GM12878 (cell line): ENCODE results near the gene CCDC43. TPM values are rescaled to one million over a fixed set of nuclear protein-coding genes. Genes with fewer than 3 reads are reported as not detected.
A peak's percentile ranks its signal among the peaks of the same experiment; 100 is the strongest.

Experiments used
- ATAC-seq: fragments of 200-7000 bp; cut with Tn5 transposase; 3 replicates; pipeline ENCODE4 v1.9.1; 2020; ENCODE audit warnings: mild to moderate bottlenecking, moderate library complexity
- BruUV-seq: library from RNA; stranded (reverse); fragments of 400-500 nt; replicated peaks from 2 replicates; lab custom pipeline; 2021; lab: Mats Ljungman, UMichigan
- CTCF ChIA-PET: fragments of 300-600 bp; sonication (Branson Sonifier 250); formaldehyde crosslinking; extraction: SDS; loops from one replicate; lab custom pipeline; 2021; ENCODE audit warnings: inconsistent platforms; lab: Yijun Ruan, JAX
- POLR2A ChIA-PET: fragments of 350-600 bp; formaldehyde crosslinking; extraction: SDS; loops from one replicate; lab custom pipeline; 2021; ENCODE audit warnings: inconsistent platforms; lab: Charles Lee
- RAD21 ChIA-PET: fragments of 300-600 bp; sonication (Branson Sonifier 250); formaldehyde crosslinking; loops from one replicate; lab custom pipeline; 2023; ENCODE audit warnings: antibody characterized with exemption; ENCODE audit not compliant: unreplicated experiment; lab: Charles Lee
- SMC1A ChIA-PET: fragments of 300-600 bp; sonication (Branson Sonifier 250); formaldehyde crosslinking; loops from one replicate; lab custom pipeline; 2023; ENCODE audit not compliant: unreplicated experiment, uncharacterized antibody; lab: Charles Lee
- DNase-seq: peaks from one replicate; pipeline ENCODE4 v3.0.0-alpha.2; 2011; ENCODE audit warnings: low read depth, low spot score
- FAIRE-seq: peaks from 3 replicates; lab custom pipeline; 2011; peaks lifted over from hg19 to GRCh38; lab: Jason Lieb, UNC
- H2AFZ ChIP-seq: 2 replicates; pipeline ENCODE4 v1.6.0; 2011; ENCODE audit warnings: low read depth, low read length, control low read depth; ENCODE audit not compliant: control insufficient read depth
- H3K27ac ChIP-seq: 2 replicates; pipeline ENCODE4 v1.5.1; 2011; ENCODE audit warnings: control low read depth; ENCODE audit not compliant: control insufficient read depth, insufficient read depth
- H3K27me3 ChIP-seq, 2 experiments: replicated peaks in 1 of 2; 2 replicates each; pipeline versions ENCODE4 v1.6.0 to v1.6.1; 2011; ENCODE audit warnings: low read length in 1 of 2; ENCODE audit not compliant: control insufficient read depth in 2 of 2, insufficient read depth in 2 of 2
- H3K36me3 ChIP-seq, 2 experiments: 2 replicates each; pipeline ENCODE4 v1.5.1; 2011; ENCODE audit warnings: low read length in 1 of 2; ENCODE audit not compliant: control insufficient read depth in 2 of 2, insufficient read depth in 2 of 2
- H3K4me1 ChIP-seq: 2 replicates; pipeline ENCODE4 v1.6.1; 2011; ENCODE audit warnings: mild to moderate bottlenecking, low read length, moderate library complexity, mixed read lengths; ENCODE audit not compliant: control insufficient read depth, insufficient read depth
- H3K4me2 ChIP-seq: 2 replicates; pipeline ENCODE4 v1.6.0; 2011; ENCODE audit warnings: control low read depth; ENCODE audit not compliant: control insufficient read depth, insufficient read depth
- H3K4me3 ChIP-seq: fragments of 200-600 bp; sonication (generic); 2 replicates; pipeline ENCODE4 v1.5.1; 2016
- H3K79me2 ChIP-seq: 2 replicates; pipeline ENCODE4 v1.6.0; 2011; ENCODE audit warnings: low read length; ENCODE audit not compliant: control insufficient read depth, insufficient read depth
- H3K9ac ChIP-seq: 2 replicates; pipeline ENCODE4 v1.8.0; 2011; ENCODE audit warnings: low read length, control low read depth, mixed read lengths; ENCODE audit not compliant: control insufficient read depth, insufficient read depth
- H3K9me3 ChIP-seq: replicated peaks from 3 replicates; pipeline ENCODE4 v1.5.1; 2011; ENCODE audit warnings: mild to moderate bottlenecking, low read length; ENCODE audit not compliant: control insufficient read depth, insufficient read depth
- H4K20me1 ChIP-seq: 2 replicates; pipeline ENCODE4 v1.6.0; 2011; ENCODE audit not compliant: control insufficient read depth, insufficient read depth
- CREB1 ChIP-seq: IDR thresholded peaks from 2 replicates; pipeline ENCODE4 v1.6.1; 2012; ENCODE audit warnings: low read depth, mild to moderate bottlenecking, inconsistent platforms
- CREM ChIP-seq: IDR thresholded peaks from 2 replicates; pipeline ENCODE4 v1.6.1; 2014; ENCODE audit warnings: antibody characterized with exemption, low read depth
- PKNOX1 ChIP-seq: fragments of 450-650 bp; IDR thresholded peaks from 2 replicates; pipeline ENCODE4 v1.6.1; 2016; ENCODE audit warnings: mild to moderate bottlenecking
- RELB ChIP-seq: fragments of 450-650 bp; IDR thresholded peaks from 2 replicates; pipeline ENCODE4 v1.6.1; 2017; ENCODE audit warnings: low read depth, mild to moderate bottlenecking, moderate library complexity
- RUNX3 ChIP-seq: IDR thresholded peaks from 2 replicates; pipeline ENCODE4 v1.6.1; 2012; ENCODE audit warnings: low read length, inconsistent platforms
- SPI1 ChIP-seq: IDR thresholded peaks from 2 replicates; pipeline ENCODE4 v1.6.1; 2011; ENCODE audit warnings: low read depth, mild to moderate bottlenecking, low read length, moderate library complexity, borderline replicate concordance; ENCODE audit not compliant: insufficient read depth
- ZNF622 ChIP-seq: fragments of 450-650 bp; IDR thresholded peaks from 2 replicates; pipeline ENCODE4 v1.6.1; 2017; ENCODE audit warnings: mild to moderate bottlenecking, inconsistent platforms
- WGBS: methylation state at CpG from one replicate; pipeline ENCODE4 v1.1.6; 2016; ENCODE audit warnings: low lambda C conversion rate; ENCODE audit not compliant: insufficient replicate concordance, insufficient coverage; ENCODE audit errors: missing lambda C conversion rate; 5-methylcytosine and 5-hydroxymethylcytosine counted together
- in situ Hi-C: fragments of 300-500 bp; cut with MboI; formaldehyde crosslinking; loops from 9 replicates; pipeline ENCODE4 v1.14.3; 2018; ENCODE audit warnings: mixed read lengths
- intact Hi-C: fragments of 100-400 bp; cut with micrococcal nuclease; formaldehyde crosslinking; loops from one replicate; pipeline ENCODE4 v1.14.2; 2022; ENCODE audit not compliant: unreplicated experiment
- polyA plus RNA-seq, 11 experiments: library from polyadenylated mRNA; depleted of rRNA in 4 of 11; unstranded in 6 of 11; stranded (reverse) in 5 of 11; fragments of >200 nt; fragmentation: Nextera tagmentation in 4 of 11; fragmentation: Illumina TruSeq in 1 of 11; extraction: Ambion mirVana in 4 of 11; extraction: Trizol in 1 of 11; gene quantifications; 1 replicate in 1 of 11; 2 replicates in 10 of 11; pipeline versions ENCODE4 v1.2.1 to v1.2.3, GENCODE V29; 2011 to 2016; ENCODE audit warnings: inconsistent platforms in 2 of 11, missing spikeins in 2 of 11, low read depth in 1 of 11
- total RNA-seq, 4 experiments: library from RNA; depleted of rRNA in 3 of 4; stranded (reverse); fragments of >200 nt in 3 of 4; fragmentation: Illumina TruSeq in 1 of 4; extraction: Trizol in 1 of 4; gene quantifications; 2 replicates each; pipeline versions ENCODE4 v1.2.1 to v1.2.3, GENCODE V29; 2013 to 2021

CCDC43 gene
- total and polyA plus RNA-seq, 10 of the 15 experiments (the other 5 are each of a cell fraction or from before 2014, with no cell fraction given), result 10.8 to 42.3 (median 24.1) TPM

DNA sequence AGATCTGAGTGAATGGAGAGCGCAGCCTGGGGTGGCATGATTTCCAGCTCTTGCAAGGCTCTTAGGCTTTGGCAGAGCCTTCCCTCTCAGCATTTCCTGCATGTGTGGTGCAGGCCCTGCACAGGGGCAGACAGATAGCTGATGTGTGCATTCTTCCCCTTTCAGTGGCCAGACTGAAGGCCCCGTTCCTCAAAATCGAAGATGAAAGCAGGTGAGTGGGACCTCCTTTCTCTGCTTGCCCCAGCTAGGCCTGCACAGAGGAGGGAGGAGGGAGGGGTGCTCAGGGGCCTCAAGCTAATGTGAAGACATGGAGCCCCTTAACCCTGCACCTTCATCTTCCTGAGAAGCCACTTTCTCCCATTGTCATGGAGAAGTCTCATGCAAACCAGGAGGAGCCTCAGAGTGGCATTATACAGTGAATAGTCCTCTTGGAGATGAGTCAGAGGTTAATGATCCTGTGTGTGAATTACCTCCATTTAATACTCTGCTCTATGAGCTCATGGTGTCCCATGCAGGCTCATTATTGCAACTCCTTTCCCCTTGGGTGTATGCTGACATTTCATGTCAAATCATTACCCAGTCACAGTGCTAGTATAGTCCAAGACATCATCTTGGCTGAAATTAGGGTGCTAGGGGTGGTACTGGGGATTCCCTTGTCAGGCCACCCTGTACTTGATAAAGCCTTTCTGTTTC lies 48.8 kb upstream of the CCDC43 start:
- ChIA-PET SMC1A (no interaction called here), CTCF (interaction anchor here (0.5 kb wide), 1 partner anchor 60 kb away, joined by 5 read pairs; no protein-coding TSS in a partner anchor), RAD21 (no interaction called here), POLR2A (interaction anchor here (1.2 kb wide), 1 partner anchor 30 kb away, joined by 3 read pairs; the partner anchor contains the start of gene DBF4B)
- WGBS, result 43% methylated on average over 3 of the region's 3 CpGs
- Histone ChIP-seq H2AFZ (peak overlapping the region; percentile 24; the same call in 1 of the 2 replicates), H3K4me3 (no peak overlapping the region), H3K9ac (no peak overlapping the region), H3K4me1 (peaks cover 14% of the 10 kb centered on the region), H3K79me2 (no peaks in the 10 kb centered on the region), H4K20me1 (no peaks in the 10 kb centered on the region), H3K36me3 (peaks cover 4 to 8% of the 10 kb centered on the region in 2 experiments), H3K27ac (peak overlapping the region; percentile 42; the same call in 1 of the 2 replicates), H3K4me2 (no peak overlapping the region), H3K9me3 (no peaks in the 10 kb centered on the region), H3K27me3 (no peaks in the 10 kb centered on the region)
- TF ChIP-seq ZNF622, result no peak
- TF ChIP-seq CREB1, result 0 out of 2 replicates have a peak, but pooled peaks have one; percentile 24
- peak; percentile 20; the same call in 1 of the 2 replicates for TF ChIP-seq RUNX3
- TF ChIP-seq CREM, result 0 out of 2 replicates have a peak, but pooled peaks have one; percentile 12
- peak; percentile 76 for TF ChIP-seq SPI1
- peak; percentile 51; the same call in 1 of the 2 replicates for TF ChIP-seq PKNOX1
- TF ChIP-seq RELB, result no peak
- ATAC-seq (peak; percentile 87), FAIRE-seq (no peak), DNase-seq (peak; percentile 17)
- in situ Hi-C loops (no loop called here), intact Hi-C loops (no loop called here)
- no TSS peak for BruUV-seq
